Measurements from ENCODE around the gene C9orf43.

C9orf43 gene

GRCh38 chr9:113468716-113469448 lies 58.3 kb downstream of the C9orf43 start:
- no peak for DNase-seq

DNA sequence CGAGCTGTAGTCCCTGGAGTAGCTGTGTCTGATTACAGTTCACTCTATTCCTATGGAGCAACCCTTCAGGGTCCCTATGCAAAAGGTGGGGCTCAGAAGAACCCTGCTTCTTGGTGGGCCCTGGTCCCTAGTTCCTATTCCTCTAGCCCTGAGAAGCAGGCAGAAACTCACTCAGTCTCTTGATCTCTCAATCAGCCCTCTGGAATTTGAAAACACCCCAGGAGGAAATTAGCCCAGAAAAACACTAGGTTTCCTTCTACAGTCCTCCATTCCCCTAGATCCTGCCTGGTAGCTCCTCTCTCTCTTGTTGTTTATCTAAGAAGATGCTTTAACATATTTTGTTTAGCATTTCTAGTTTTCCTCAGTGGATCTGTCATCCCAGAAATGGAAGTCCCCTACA lies 60.6 kb downstream of the C9orf43 start:
- DNase-seq, result no peak

DNA sequence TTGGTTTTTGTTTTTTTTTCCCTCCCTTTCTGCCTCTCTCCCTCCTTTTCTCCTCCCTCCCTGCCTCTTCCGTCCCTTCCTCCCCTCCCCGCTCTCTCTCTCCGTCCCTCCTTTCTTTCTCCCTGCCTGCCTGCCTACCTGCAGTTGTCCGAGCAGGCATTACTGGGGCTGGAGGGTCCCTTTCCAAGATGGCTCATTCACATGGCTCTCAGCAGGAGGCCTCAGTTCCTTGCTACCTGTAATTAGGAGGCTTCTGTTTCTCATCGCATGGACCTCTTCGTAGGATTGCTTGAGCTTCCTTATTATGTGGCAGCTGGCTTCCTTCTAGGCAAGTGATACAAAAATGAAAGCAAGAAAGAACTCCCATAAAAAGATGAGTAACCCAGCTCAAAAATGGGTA lies 61.0 kb downstream of the C9orf43 start:
- DNase-seq, result no peak

- no peak for DNase-seq
Measured at GRCh38 chr9:113472199-113472598, 61.7 kb downstream of the C9orf43 start.

DNA sequence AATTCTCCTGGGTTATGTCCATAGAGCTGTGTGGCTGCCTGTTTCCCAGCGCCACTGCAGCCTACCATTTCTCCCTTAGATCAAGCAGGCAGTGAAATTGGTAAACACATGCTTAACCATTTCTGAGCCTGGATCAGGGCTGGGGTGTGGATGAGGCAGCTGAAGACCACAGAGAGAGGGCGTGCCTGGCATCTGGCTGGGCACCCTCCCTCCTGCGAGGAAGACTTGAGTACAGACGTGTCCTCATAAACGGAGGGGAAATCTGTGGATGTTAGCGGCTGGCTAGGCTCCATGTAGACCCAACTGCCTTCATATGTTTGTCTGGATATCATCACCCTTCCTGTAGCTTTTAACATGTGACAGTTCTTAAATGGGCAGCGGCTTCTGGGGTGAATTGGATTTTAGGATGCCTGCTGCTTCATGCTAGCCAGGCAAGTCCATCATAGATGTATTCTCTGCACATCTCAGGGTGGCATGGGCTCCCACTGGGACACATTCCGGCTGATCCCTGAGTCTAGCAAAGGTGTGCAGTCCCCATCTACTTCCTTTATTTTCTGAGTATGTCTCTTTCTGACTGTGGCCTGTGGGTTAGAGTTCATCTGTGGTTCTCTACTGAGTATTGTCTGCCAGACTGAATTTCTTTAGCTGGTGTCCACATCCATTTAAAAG lies 63.9 kb downstream of the C9orf43 start:
- DNase-seq, result no peak

GRCh38 chr9:113475031-113475430 lies 64.5 kb downstream of the C9orf43 start:
- DNase-seq, result no peak

- no peak for DNase-seq
Measured at GRCh38 chr9:113475992-113476391, 65.4 kb downstream of the C9orf43 start.

DNA sequence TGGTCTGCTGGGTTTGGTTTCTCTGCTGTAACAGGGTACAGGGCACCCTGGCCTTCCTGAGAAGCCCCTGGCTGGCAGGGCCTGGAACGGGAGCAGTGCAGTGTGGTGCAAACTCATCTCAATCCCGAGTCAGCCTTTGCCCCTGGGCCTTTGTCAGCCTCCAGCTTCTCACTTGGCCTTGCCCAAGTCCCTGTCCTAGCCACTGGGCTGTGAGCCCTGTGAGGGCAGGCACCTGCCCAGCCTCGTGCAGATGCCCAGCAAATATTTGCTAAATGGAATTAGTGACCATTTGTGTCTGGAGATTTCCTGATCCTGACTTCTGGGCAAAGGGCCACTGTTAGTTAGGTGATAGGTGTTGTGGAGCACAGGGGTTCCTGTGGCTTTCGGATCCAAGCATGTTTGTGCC lies 66.0 kb downstream of the C9orf43 start:
- no peak for DNase-seq

- no peak for DNase-seq
Measured at GRCh38 chr9:113477058-113477457, 66.5 kb downstream of the C9orf43 start.

GRCh38 chr9:113477661-113478060 lies 67.1 kb downstream of the C9orf43 start:
- DNase-seq, result no peak

GRCh38 chr9:113479174-113479621 lies 68.7 kb downstream of the C9orf43 start:
- no peak for DNase-seq
